A204.1 (cell line): Measurements from ENCODE around the gene SANBR.

Source experiments
- FAIRE-seq: peaks from 2 replicates; lab custom pipeline; 2012; peaks lifted over from hg19 to GRCh38; lab: Jason Lieb, UNC

The SANBR gene

GRCh38 chr2:61090386-61090921 lies 24.8 kb downstream of the SANBR start:
- no peak for FAIRE-seq

- FAIRE-seq, result no peak
Observed at GRCh38 chr2:61091485-61091884, 25.8 kb downstream of the SANBR start.

GRCh38 chr2:61096438-61096837 lies 30.8 kb downstream of the SANBR start:
- FAIRE-seq, result no peak

- no peak for FAIRE-seq
Observed at GRCh38 chr2:61100801-61101200, 35.1 kb downstream of the SANBR start.

GRCh38 chr2:61109291-61109690 lies 43.6 kb downstream of the SANBR start:
- FAIRE-seq, result no peak

DNA sequence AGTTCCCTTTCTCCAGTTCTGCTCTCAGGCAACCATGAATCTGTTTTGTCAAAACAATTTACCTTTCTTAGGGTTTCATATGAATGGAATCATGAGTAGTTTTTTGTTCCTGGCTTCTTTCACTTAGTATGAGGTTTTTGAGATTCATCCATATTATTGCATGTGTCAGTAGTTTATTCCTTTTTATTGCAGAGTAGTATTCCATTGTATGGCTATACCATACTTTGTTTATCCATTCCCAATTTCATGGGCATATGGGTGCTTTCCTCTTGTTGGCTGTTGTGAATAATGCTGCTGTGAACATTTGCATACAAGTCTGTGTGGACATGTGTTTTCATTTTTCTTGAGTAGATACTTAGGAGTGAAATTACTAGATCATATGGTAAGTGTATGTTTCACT lies 46.0 kb downstream of the SANBR start:
- FAIRE-seq, result no peak

- FAIRE-seq, result no peak
Observed at GRCh38 chr2:61114147-61114546, 48.5 kb downstream of the SANBR start.
